ENCODE results near the gene SLC38A8.

SLC38A8 gene

DNA sequence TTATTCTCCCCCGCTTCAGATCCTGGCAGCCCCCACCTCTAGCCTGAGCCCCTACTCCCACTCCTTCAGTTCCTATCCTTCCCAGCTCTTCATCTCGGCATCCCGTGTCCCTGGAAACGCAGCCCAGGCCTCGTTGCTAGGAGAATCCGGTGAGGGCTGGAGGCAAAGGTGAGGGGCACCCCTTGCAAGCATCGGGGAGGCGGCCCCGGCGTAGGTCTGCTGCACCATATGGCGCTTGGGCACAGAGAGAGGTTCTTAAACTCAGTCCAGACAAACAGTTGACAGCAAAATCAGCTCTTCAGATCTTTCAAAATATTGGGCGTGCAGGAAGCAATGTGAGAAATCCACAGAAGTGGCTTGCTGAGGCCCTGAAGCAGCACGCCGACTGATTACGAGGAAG is 15.0 kb downstream of the SLC38A8 start:
- DNase-seq: no peak

DNA sequence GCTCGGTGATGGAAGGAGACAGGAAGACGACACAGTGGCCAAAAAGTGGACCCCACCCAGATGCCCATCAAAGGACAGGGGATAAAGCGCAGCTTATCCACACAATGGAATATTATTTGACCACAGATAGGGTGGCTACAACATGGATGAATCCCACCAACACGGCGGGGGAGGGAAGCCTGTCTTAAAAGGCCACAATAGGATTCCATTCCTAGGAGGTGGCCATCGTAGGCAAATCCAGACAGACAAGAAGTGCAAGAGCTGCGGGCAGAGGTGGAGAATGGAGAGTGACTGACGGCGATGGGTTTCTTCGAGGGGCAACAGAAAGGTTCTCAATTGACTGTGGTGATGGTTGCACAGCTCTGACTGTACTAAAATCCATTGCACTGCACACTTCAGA is 16.0 kb downstream of the SLC38A8 start:
- DNase-seq: no peak

DNA sequence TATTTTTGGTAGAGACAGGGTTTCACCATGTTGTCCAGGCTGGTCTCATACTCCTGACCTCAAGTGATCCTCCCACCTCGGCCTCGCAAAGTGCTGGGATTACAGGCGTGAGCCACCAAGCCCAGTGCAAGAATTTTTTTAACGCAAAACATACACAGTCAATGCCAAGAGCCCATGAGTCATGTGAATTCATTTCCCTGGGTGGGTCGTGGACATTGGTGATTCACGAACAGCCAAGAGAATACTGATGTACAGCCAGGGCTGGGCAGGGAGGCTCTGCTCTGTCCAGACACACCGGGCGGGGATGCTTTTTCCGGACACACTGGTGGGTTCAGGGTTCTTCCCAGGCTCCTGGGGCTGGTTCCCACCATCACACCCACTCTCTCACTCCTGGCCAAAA is 17.7 kb downstream of the SLC38A8 start:
- DNase-seq: no peak

DNA sequence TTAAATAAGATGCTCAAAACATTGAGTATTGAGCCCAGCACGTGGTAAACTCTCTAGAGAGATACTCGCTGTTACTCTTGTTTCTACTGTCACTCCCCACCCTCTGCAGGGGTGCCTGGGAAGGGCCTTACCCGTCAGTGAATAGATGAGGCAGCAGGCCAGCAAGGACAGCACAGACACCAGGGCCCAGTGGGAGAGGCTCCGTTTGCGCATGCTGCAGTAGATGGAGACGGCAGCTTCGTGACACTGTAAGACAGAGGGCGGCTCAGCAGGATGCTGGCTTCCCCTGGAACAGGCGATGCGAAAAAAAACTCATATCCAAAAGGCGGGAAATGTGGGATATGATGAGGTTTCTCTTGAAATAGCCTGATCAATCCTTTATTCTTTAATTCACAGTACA is 20.0 kb downstream of the SLC38A8 start:
- DNase-seq: no peak

DNA sequence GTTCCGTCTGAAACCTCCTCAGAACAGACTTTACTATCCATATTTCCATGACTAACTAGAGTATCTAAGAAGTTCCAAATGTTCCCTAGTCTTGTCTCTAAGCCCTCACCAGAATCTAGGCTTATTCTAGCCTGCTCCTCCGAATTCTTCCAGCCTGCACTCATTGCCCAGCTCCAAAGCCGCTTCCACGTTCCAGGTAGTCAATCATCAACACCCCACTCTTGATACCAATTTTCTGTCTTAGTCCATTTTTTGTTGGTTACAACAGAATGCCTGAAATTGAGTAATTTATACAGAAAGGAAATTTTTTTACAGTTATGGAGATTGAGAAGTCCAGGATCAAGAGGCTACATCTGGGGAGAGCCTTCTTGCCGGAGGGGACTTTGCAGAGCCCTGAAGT is 21.1 kb downstream of the SLC38A8 start:
- no peak for DNase-seq

DNA sequence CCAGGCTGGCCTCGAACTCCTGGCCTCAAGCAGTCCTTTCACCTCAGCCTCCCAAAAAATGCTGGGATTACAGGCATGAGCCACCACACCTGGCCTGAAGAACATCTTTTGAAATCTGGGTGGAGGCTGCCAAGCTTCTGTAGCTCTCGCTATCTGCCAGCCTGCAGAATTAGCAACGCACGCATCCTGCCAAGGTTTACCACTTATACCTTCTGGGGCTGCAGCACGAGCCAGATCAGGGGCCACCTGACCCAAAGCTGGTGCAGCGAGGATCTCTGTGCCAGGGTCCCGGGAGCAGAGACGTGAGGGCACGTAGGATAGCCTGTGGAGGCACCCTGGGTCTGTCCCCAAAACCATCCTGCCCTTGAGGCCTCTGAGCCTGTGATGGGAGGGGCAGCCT is 22.2 kb downstream of the SLC38A8 start:
- no peak for DNase-seq

DNA sequence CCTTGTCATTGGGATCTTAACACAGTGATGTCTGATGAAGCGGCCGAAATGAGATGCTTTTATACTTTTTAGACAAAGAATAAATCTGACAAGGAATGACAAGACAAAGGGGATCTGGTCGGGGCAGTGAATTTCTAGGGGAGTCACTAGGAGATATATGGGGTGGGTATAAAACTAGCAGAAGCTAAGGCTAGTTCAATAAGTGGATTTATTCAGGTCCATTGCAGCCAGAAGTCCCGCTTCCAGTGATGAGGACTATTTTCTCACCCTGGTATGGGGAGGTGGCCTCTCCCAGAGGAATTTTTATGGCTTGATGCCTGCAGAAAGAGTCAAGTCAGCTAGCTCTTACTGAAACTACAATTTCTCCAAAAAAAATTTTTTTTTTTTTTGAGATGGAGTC is 23.9 kb downstream of the SLC38A8 start:
- DNase-seq: no peak

DNA sequence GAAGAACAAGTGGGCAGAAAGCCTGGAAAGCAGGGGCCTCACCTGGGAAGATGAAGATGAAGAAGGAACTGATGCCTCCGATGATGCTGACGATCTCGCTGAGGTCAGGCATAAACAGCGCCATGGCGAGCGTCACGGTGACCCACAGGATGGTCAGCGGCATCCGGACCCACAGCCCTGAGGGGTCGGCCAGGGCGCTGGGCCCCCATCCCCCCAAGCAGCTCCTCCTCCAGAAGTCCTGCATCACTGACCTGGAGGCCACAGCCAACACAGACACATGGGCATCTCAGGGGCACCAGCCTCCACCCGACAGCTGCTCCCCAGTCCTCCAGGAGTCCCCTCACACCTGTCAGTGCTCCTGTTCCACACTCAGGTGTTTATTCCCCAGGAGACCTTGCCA is 26.1 kb downstream of the SLC38A8 start:
- DNase-seq: no peak

DNA sequence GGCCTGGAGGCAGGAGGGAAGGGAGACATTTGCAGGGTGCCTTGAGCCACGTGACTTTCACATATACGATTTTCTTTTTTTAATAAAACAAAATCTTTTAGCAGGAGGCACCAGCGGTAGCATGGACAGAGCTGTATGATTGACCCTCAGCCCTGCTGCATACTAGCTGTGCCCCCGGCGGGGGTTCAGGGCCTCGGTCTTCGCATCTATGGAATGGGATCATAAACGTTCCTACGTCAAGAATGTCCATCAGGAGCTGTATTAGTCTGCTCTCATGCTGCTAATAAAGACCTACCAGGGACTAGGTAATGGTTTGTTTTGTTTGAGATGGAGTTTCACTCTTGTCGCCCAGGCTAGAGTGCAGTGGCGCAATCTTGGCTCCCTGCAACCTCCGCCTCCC is 27.2 kb downstream of the SLC38A8 start:
- no peak for DNase-seq

DNA sequence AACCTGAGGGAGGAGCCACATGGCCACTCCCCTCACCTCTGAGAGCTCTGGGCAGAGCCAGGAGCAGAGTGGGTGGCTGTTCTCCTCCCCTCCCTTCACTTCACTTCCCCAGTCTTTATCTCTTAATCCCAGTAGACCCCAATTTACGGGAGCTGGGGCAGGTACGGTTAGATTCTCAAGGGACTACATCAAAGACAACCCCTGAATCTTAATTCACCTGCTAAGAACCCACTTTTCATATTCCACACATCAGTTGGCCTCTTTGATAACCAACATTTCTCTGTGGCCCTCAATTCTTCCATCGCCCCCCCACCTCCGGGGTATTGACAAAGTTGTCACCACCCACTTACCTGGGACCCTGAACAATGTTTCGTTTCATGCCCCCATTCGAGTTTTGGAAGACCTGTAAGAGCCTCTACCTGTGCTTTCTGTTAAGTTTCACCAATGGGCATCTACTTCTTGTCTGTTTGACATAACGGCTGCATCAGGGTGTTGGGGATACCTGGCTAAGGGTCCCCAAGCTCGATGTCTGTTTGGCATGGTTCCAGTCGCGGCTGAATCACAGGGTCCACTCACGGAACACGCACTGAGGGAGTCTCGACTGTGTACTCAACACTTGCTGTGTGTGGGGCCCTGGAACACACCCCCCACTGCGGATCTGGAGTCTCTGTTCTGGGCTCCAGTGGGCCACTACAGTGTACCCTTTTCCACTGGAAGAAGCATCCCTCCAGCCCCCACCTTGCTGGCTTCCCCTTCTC is 27.8 kb downstream of the SLC38A8 start:
- no peak for DNase-seq

DNA sequence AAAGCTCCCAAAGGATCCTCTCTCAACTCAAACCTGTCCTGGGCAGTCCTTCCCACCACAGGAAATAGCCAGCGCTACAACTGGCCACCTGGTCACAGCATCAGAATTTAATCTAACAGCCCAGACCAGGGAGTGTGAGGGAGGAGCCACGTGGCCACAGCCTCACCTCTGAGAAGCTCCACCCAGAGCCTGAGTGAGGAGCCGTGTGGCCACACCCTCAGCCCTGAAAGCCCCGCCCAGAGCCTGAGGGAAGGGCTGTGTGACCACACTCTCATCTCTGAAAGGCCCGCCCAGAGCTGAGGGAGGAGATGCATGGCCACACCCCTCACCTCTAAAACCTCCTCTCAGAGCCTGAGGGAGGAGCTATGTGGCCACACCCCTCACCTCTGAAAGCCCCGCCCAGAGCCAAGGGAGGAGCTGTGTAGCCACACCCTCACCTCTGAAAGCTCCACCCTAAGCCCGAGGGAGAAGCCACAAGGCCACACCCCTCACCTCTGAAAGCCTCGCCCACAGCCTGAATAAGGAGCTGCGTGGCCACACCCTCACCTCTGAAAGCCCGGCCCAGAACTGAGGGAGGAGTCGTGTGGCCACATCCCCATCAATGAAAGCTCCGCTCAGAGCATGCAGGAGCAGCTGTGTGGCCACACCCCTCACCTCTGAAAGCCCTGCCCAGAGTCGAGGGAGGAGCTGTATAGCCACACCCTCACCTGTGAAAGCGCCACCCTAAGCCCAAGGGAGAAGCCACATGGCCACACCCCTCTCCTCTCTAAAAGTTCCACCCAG is 28.6 kb downstream of the SLC38A8 start:
- DNase-seq: peak; percentile 6

DNA sequence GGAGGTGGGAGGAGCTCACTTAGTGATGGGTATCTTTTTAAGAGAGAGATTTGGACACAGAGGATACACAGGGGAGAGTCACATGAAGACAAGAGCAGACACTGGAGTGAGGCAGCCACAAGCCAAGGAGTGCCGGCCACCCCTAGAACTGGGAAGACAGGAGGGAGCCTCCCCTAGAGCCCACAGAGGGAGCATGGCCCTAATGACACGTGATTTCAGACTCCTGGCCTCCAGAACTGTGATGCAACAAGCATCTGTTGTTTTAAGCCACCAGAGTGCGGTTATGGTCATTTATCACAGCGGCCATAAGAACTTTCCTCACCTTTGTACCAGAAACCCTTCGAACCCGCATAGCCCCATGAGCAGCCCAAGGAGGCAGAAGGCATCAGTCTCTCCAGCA is 33.3 kb downstream of the SLC38A8 start:
- no peak for DNase-seq

DNA sequence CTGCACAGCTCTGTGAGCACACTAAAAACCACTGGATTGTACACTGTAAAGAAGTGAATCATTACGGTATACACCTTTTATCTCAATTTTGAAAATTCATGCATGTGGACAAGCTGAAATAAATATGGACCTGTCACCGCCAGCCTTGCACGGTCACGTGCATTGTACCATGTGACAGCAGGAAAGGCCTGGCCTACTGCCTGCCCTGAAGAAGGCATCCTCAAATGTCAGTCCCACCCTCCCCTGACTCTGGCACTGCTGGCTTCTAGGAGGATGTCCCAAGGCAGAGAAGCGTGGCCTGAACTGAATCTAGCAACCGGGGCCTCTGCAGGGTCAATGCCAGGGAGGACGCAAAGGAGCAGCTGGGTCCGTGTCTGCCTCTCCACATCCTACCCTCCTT is 34.6 kb downstream of the SLC38A8 start:
- no peak for DNase-seq

DNA sequence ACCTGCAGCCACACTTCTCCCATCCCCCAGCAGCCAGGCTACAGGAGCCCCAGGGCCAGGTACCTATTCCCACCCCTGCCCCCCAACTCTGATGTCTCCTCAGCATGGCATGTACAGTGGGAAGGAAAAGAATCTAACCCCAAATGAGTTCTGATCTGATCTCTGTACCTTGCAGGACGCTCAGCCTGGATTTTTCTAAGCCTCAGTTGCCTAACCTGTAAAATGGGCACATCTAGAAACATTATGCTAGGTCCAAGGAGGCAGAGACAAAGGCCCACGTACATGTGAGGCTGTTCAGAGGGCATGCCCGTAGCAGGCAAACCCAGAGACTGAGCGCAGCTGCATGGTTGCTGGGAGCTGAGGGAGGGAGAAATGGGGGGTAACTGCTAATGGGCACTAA is 35.1 kb downstream of the SLC38A8 start:
- DNase-seq: no peak

DNA sequence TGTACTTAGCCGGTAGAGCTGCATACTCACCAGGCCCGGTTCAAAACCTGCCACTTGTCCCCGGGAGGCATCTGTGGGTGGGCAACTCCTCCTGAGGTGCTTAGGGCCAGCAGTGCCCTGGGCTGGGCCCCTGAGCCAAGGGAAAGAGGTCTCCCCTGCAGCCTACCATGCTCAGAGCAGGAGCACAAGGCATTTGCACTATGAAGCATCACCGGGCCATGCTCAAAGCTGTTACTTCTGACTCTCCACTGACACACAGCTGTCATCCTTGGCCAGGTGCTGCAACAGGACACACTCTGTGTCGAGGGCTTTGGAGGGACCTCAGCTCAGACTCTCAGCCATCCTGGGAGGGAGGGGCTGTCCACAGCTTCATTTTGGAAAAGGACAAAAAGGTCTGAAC is 37.2 kb downstream of the SLC38A8 start:
- no peak for DNase-seq

DNA sequence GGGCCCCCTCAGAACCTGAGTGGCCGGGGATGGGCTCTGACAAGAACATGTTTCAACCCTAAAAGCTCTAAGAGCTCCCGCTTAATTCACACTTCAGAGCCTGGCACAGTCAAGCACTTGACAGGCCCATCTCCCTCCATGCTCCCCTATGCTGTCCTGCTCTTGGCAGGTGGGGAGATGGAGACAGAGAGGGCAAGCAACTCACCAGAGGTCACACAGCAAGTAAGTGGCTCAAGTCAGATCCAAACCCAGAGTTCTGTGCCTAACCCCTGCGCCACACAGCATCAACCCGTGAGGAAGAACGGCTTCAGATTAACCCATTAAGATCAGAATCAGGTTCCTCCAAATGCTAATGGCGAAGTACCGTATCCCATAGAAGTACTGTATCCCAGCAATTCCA is 38.2 kb downstream of the SLC38A8 start:
- DNase-seq: no peak

DNA sequence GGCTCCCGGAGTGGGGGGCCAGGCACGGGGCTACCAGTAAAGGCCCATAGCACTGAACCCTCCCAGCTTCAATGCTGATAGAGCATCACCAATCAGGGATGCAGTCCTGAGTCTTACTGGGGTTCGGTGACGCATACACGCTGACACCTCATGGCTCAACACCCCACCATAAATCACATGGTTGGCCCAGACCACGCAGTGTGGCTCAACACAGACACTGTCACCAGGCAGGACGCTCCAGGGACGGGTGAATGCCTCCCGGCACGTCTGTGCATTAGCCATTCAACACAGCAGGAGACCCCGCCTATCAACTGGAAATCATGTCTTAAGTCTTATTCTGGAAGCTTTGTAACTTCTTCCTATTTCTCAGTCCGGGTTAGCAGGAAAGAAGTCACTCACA is 39.6 kb downstream of the SLC38A8 start:
- DNase-seq: no peak

DNA sequence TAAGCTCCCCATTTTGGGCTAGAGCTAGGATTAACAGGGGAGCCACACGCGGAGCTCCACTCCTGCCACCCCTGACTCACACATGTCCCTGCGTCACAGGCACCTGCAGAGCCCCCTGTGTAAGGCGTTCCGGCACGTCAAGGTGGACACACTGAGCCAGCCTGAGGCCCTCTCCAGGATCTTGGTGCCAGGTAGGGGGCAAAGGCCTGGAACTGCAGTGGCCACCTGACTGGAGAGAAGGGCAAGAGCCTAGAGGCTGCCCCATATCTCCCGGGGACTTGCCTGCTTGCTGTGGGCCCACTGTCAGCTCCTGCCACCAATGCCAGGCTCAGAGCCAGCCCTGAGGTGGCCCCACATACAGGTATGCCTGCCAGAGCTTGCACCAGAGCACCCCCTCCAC is 40.9 kb downstream of the SLC38A8 start:
- no peak for DNase-seq

DNA sequence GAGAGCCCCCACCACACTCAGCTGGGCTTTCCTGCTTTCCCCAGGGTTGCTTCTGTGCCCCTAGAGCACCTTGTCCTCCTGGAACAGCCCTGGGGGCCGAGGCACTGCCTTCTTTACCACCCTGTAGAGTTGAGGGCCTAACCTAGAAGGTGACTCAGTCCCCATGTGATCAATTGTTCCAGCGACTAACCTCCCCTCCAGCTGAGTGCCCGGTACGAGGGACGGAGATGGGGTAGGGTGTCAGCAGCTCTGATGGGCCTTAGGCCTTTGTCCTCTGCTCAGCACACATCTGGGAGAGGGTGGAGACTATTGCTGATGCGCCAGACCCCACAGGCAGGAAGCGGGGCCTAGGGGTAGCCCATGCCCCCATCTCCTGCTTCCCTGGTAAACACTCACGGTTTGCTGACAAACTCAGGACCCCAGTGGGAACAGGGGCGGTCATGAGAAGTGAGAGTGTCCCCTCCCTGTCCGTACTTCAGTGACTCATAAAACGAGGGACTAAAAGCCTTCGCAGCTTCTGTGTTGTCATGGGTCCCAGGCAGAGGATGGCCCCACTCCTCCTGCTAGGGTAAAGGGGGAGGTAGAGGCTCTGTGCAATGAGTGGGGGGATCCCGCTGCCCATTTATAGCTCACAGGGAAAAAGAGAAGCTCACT is 41.5 kb downstream of the SLC38A8 start:
- no peak for DNase-seq

DNA sequence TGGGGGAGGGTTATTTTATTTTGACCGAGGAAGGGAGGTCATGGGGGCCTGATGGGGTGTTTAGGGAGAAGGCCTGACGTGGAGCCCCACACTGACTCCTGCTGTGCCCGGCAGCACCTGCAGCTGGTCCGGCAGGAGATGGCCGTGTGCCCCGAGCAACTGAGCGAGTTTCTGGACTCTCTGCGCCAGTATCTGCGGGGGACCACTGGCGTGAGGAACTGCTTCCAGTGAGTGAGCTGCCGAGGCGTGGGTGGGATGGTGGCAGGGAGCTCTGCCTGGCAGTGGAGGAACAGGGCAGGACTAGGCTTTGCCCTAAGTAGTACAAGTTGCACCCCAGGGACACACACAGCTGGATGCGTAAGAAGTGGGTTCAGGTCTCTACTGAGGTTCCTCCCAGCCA is 44.5 kb downstream of the SLC38A8 start:
- no peak for DNase-seq

DNA sequence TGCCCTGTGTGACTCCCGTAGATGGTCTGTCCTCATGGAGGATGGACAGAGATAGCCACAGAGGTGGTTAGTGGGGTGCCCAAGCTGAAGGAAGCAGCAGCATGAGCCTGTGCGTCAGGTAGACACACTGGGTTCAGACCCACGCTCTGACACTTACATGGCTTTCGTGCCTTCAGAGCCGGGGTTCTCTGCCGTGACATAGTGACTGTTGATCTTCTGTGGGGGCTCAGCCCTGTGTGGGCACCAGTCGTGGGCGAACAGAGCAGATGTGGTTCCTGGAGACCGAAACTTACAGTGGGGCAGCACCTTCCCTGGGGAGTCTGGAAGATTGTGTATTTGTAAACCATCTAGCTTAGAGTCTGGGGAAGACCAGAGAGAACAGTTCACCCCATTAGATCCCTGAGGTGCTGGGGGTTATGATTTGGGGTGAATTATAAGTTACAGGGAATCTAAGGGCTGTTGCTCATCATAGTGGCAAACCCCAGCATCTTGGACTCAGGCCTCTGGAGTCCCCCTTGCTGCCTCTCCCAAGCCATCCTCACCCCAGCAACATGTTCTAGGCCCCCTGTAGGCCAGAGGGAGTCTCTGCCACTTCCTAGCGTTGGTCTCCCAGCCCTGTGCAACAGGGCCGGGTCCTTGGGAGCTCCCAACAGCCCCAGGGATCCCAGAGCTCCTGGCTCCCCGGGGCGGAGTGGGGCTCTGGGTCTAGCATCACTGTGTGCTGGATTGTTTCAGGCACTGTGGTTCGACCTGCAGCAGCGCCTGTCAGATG is 45.9 kb downstream of the SLC38A8 start:
- DNase-seq: no peak

DNA sequence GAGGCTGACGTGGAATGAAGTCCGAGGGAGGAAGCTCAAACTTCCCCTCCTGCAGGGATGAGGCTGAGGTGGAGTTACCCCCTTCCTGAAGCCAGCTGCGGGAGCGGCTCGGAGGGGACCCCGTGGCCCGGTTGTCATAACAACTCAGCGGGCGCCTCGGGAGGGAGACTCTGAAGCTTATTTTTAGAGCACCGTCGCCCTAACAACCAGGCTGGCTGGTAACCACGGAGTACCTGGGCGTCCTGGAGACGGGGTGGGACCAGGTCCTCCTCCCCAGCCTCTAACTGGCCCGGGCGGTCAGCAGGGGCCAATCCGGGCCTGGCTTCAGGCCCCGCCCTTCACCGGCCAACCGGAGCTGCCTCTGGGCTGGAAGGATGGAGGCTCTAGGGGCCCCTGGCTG is 46.8 kb downstream of the SLC38A8 start:
- no peak for DNase-seq

DNA sequence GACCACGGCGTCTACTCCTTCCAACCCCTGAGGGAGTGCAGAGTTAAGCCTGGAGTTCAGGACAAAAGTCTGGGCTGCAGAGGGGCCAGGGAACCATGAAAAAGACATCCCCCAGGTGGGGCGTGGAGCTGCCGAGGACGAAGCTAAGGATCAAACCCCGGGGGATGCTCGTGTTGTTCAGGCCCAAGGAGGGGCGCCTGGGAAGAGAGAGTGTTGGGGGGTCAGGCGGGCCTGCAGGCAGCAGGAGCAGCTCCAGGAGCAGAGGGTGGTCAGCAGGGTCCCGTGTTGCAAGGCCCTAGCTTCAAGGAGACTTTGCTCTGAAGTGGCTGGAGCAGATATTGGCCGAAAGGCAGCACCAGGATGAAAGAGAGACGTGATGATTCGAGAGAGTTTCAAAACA is 47.9 kb downstream of the SLC38A8 start:
- DNase-seq: no peak
